GM12878 (cell line): Measurements from ENCODE around the gene TNFAIP8L3. TPM values are rescaled to one million over a fixed set of nuclear protein-coding genes. Genes with fewer than 3 reads are reported as not detected.

Experiments
- ATAC-seq: fragments of 200-7000 bp; cut with Tn5 transposase; 3 replicates; pipeline ENCODE4 v1.9.1; 2020; ENCODE audit warnings: mild to moderate bottlenecking, moderate library complexity
- BruUV-seq: library from RNA; stranded (reverse); fragments of 400-500 nt; replicated peaks from 2 replicates; lab custom pipeline; 2021; lab: Mats Ljungman, UMichigan
- CTCF ChIA-PET: fragments of 300-600 bp; sonication (Branson Sonifier 250); formaldehyde crosslinking; extraction: SDS; loops from one replicate; lab custom pipeline; 2021; ENCODE audit warnings: inconsistent platforms; lab: Yijun Ruan, JAX
- POLR2A ChIA-PET: fragments of 350-600 bp; formaldehyde crosslinking; extraction: SDS; loops from one replicate; lab custom pipeline; 2021; ENCODE audit warnings: inconsistent platforms; lab: Charles Lee
- RAD21 ChIA-PET: fragments of 300-600 bp; sonication (Branson Sonifier 250); formaldehyde crosslinking; loops from one replicate; lab custom pipeline; 2023; ENCODE audit warnings: antibody characterized with exemption; ENCODE audit not compliant: unreplicated experiment; lab: Charles Lee
- SMC1A ChIA-PET: fragments of 300-600 bp; sonication (Branson Sonifier 250); formaldehyde crosslinking; loops from one replicate; lab custom pipeline; 2023; ENCODE audit not compliant: unreplicated experiment, uncharacterized antibody; lab: Charles Lee
- DNase-seq: peaks from one replicate; pipeline ENCODE4 v3.0.0-alpha.2; 2011; ENCODE audit warnings: low read depth, low spot score
- FAIRE-seq: peaks from 3 replicates; lab custom pipeline; 2011; peaks lifted over from hg19 to GRCh38; lab: Jason Lieb, UNC
- H2AFZ ChIP-seq: 2 replicates; pipeline ENCODE4 v1.6.0; 2011; ENCODE audit warnings: low read depth, low read length, control low read depth; ENCODE audit not compliant: control insufficient read depth
- H3K27ac ChIP-seq: 2 replicates; pipeline ENCODE4 v1.5.1; 2011; ENCODE audit warnings: control low read depth; ENCODE audit not compliant: control insufficient read depth, insufficient read depth
- H3K27me3 ChIP-seq, 2 experiments: replicated peaks in 1 of 2; 2 replicates each; pipeline versions ENCODE4 v1.6.0 to v1.6.1; 2011; ENCODE audit warnings: low read length in 1 of 2; ENCODE audit not compliant: control insufficient read depth in 2 of 2, insufficient read depth in 2 of 2
- H3K36me3 ChIP-seq, 2 experiments: 2 replicates each; pipeline ENCODE4 v1.5.1; 2011; ENCODE audit warnings: low read length in 1 of 2; ENCODE audit not compliant: control insufficient read depth in 2 of 2, insufficient read depth in 2 of 2
- H3K4me1 ChIP-seq: 2 replicates; pipeline ENCODE4 v1.6.1; 2011; ENCODE audit warnings: mild to moderate bottlenecking, low read length, moderate library complexity, mixed read lengths; ENCODE audit not compliant: control insufficient read depth, insufficient read depth
- H3K4me2 ChIP-seq: 2 replicates; pipeline ENCODE4 v1.6.0; 2011; ENCODE audit warnings: control low read depth; ENCODE audit not compliant: control insufficient read depth, insufficient read depth
- H3K4me3 ChIP-seq: fragments of 200-600 bp; sonication (generic); 2 replicates; pipeline ENCODE4 v1.5.1; 2016
- H3K79me2 ChIP-seq: 2 replicates; pipeline ENCODE4 v1.6.0; 2011; ENCODE audit warnings: low read length; ENCODE audit not compliant: control insufficient read depth, insufficient read depth
- H3K9ac ChIP-seq: 2 replicates; pipeline ENCODE4 v1.8.0; 2011; ENCODE audit warnings: low read length, control low read depth, mixed read lengths; ENCODE audit not compliant: control insufficient read depth, insufficient read depth
- H3K9me3 ChIP-seq: replicated peaks from 3 replicates; pipeline ENCODE4 v1.5.1; 2011; ENCODE audit warnings: mild to moderate bottlenecking, low read length; ENCODE audit not compliant: control insufficient read depth, insufficient read depth
- H4K20me1 ChIP-seq: 2 replicates; pipeline ENCODE4 v1.6.0; 2011; ENCODE audit not compliant: control insufficient read depth, insufficient read depth
- CBFB ChIP-seq: IDR thresholded peaks from 2 replicates; pipeline ENCODE4 v1.6.1; 2016; ENCODE audit warnings: antibody characterized with exemption, low read depth
- CHD4 ChIP-seq: fragments of 200-600 bp; sonication (generic); IDR thresholded peaks from 2 replicates; pipeline ENCODE4 v1.6.1; 2016; ENCODE audit warnings: mild to moderate bottlenecking
- EP300 ChIP-seq, 2 experiments: fragments of 150-350 bp in 1 of 2; IDR thresholded peaks; 2 replicates each; pipeline ENCODE4 v1.6.1; 2011 to 2012; ENCODE audit warnings: low read depth in 2 of 2, low read length in 2 of 2, borderline replicate concordance in 1 of 2, improper control_type of control experiment in 1 of 2, inconsistent platforms in 1 of 2; ENCODE audit not compliant: control insufficient read depth in 1 of 2
- GABPA ChIP-seq: IDR thresholded peaks from 2 replicates; pipeline ENCODE4 v1.6.1; 2014; ENCODE audit warnings: antibody characterized with exemption, low read depth, mild to moderate bottlenecking, inconsistent platforms
- IRF3 ChIP-seq: fragments of 450-650 bp; IDR thresholded peaks from 2 replicates; pipeline ENCODE4 v1.6.1; 2014; ENCODE audit warnings: mild to moderate bottlenecking
- KAT2A ChIP-seq: conservative IDR thresholded peaks from 2 replicates; pipeline ENCODE4 v1.6.1; 2011; ENCODE audit warnings: low read depth, low read length; ENCODE audit not compliant: control insufficient read depth
- LARP7 ChIP-seq: fragments of 450-650 bp; IDR thresholded peaks from 2 replicates; pipeline ENCODE4 v1.6.1; 2017; ENCODE audit warnings: mild to moderate bottlenecking
- PAX8 ChIP-seq: fragments of 450-650 bp; IDR thresholded peaks from 2 replicates; pipeline ENCODE4 v1.6.1; 2017; ENCODE audit warnings: mild to moderate bottlenecking, moderate library complexity
- POLR2AphosphoS2 ChIP-seq: IDR thresholded peaks from 2 replicates; pipeline ENCODE4 v1.6.1; 2011; ENCODE audit warnings: low read depth, mild to moderate bottlenecking, low read length, improper control_type of control experiment, moderate library complexity
- POLR2AphosphoS5 ChIP-seq: IDR thresholded peaks from 2 replicates; pipeline ENCODE4 v1.6.1; 2011; ENCODE audit warnings: mild to moderate bottlenecking, low read length, inconsistent platforms
- ZBTB33 ChIP-seq: fragments of 450-650 bp; IDR thresholded peaks from 2 replicates; pipeline ENCODE4 v1.6.1; 2017; ENCODE audit warnings: mild to moderate bottlenecking
- ZNF622 ChIP-seq: fragments of 450-650 bp; IDR thresholded peaks from 2 replicates; pipeline ENCODE4 v1.6.1; 2017; ENCODE audit warnings: mild to moderate bottlenecking, inconsistent platforms
- WGBS: methylation state at CpG from one replicate; pipeline ENCODE4 v1.1.6; 2016; ENCODE audit warnings: low lambda C conversion rate; ENCODE audit not compliant: insufficient replicate concordance, insufficient coverage; ENCODE audit errors: missing lambda C conversion rate; 5-methylcytosine and 5-hydroxymethylcytosine counted together
- in situ Hi-C: fragments of 300-500 bp; cut with MboI; formaldehyde crosslinking; loops from 9 replicates; pipeline ENCODE4 v1.14.3; 2018; ENCODE audit warnings: mixed read lengths
- intact Hi-C: fragments of 100-400 bp; cut with micrococcal nuclease; formaldehyde crosslinking; loops from one replicate; pipeline ENCODE4 v1.14.2; 2022; ENCODE audit not compliant: unreplicated experiment
- polyA plus RNA-seq, 11 experiments: library from polyadenylated mRNA; depleted of rRNA in 4 of 11; unstranded in 6 of 11; stranded (reverse) in 5 of 11; fragments of >200 nt; fragmentation: Nextera tagmentation in 4 of 11; fragmentation: Illumina TruSeq in 1 of 11; extraction: Ambion mirVana in 4 of 11; extraction: Trizol in 1 of 11; gene quantifications; 1 replicate in 1 of 11; 2 replicates in 10 of 11; pipeline versions ENCODE4 v1.2.1 to v1.2.3, GENCODE V29; 2011 to 2016; ENCODE audit warnings: inconsistent platforms in 2 of 11, missing spikeins in 2 of 11, low read depth in 1 of 11
- total RNA-seq, 4 experiments: library from RNA; depleted of rRNA in 3 of 4; stranded (reverse); fragments of >200 nt in 3 of 4; fragmentation: Illumina TruSeq in 1 of 4; extraction: Trizol in 1 of 4; gene quantifications; 2 replicates each; pipeline versions ENCODE4 v1.2.1 to v1.2.3, GENCODE V29; 2013 to 2021
- TF ChIP-seq, protein P1 (sequence below): fragments of 450-650 bp; IDR thresholded peaks from 2 replicates; pipeline ENCODE4 v1.6.1; 2017; ENCODE audit warnings: mild to moderate bottlenecking, moderate library complexity
- TF ChIP-seq, protein P2 (sequence below): fragments of 450-650 bp; conservative IDR thresholded peaks from 2 replicates; pipeline ENCODE4 v1.6.1; 2017; ENCODE audit warnings: mild to moderate bottlenecking, moderate library complexity

Gene TNFAIP8L3
- total and polyA plus RNA-seq, 10 of the 15 experiments (the other 5 are each of a cell fraction or from before 2014, with no cell fraction given), result 0.22 TPM; not detected in 9

- no peak for TF ChIP-seq LARP7
- no peak for TF ChIP-seq ZNF622
- TF ChIP-seq, protein P1, sequence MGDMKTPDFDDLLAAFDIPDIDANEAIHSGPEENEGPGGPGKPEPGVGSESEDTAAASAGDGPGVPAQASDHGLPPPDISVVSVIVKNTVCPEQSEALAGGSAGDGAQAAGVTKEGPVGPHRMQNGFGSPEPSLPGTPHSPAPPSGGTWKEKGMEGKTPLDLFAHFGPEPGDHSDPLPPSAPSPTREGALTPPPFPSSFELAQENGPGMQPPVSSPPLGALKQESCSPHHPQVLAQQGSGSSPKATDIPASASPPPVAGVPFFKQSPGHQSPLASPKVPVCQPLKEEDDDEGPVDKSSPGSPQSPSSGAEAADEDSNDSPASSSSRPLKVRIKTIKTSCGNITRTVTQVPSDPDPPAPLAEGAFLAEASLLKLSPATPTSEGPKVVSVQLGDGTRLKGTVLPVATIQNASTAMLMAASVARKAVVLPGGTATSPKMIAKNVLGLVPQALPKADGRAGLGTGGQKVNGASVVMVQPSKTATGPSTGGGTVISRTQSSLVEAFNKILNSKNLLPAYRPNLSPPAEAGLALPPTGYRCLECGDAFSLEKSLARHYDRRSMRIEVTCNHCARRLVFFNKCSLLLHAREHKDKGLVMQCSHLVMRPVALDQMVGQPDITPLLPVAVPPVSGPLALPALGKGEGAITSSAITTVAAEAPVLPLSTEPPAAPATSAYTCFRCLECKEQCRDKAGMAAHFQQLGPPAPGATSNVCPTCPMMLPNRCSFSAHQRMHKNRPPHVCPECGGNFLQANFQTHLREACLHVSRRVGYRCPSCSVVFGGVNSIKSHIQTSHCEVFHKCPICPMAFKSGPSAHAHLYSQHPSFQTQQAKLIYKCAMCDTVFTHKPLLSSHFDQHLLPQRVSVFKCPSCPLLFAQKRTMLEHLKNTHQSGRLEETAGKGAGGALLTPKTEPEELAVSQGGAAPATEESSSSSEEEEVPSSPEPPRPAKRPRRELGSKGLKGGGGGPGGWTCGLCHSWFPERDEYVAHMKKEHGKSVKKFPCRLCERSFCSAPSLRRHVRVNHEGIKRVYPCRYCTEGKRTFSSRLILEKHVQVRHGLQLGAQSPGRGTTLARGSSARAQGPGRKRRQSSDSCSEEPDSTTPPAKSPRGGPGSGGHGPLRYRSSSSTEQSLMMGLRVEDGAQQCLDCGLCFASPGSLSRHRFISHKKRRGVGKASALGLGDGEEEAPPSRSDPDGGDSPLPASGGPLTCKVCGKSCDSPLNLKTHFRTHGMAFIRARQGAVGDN, result no peak
- TF ChIP-seq POLR2AphosphoS5, result no peak
- TF ChIP-seq CHD4, result no peak
- TF ChIP-seq GABPA, result no peak
These were observed 40.2 kb downstream of the TNFAIP8L3 start (continued) for GRCh38 chr15:51054535-51054934.

GRCh38 chr15:51053571-51053970, 41.1 kb downstream of the TNFAIP8L3 start:
- Histone ChIP-seq H3K4me3 (no peak overlapping the region), H3K4me2 (no peak overlapping the region), H3K9ac (no peak overlapping the region), H3K36me3 (no peaks in the 10 kb centered on the region), H3K27me3 (no peaks in the 10 kb centered on the region), H2AFZ (no peak overlapping the region), H3K27ac (no peak overlapping the region), H3K79me2 (no peaks in the 10 kb centered on the region), H3K9me3 (no peaks in the 10 kb centered on the region), H4K20me1 (no peaks in the 10 kb centered on the region), H3K4me1 (peaks cover 8% of the 10 kb centered on the region)
- ChIA-PET SMC1A (interaction anchor here (1.0 kb wide), 1 partner anchor 109 kb away, joined by 3 read pairs; no protein-coding TSS in a partner anchor), POLR2A (no interaction called here), CTCF (interaction anchor here (1.0 to 2.2 kb wide), 3 partner anchors 9 to 110 kb away, joined by 3 to 9 read pairs (median 5); no protein-coding TSS in a partner anchor), RAD21 (interaction anchor here (1.1 kb wide), 1 partner anchor 17 kb away, joined by 3 read pairs; no protein-coding TSS in a partner anchor)
- in situ Hi-C loops, result no loop called here
- 0% methylated on average over 1 of the region's 1 CpG for WGBS
- FAIRE-seq (no peak), DNase-seq (no peak), ATAC-seq (no peak)
- intact Hi-C loops, result no loop called here
- BruUV-seq, result no TSS peak
- no peak for TF ChIP-seq PAX8
- TF ChIP-seq IRF3, result no peak
- no peak for TF ChIP-seq POLR2AphosphoS2
- TF ChIP-seq KAT2A, result no peak
- TF ChIP-seq ZBTB33, result no peak
- TF ChIP-seq, protein P2, sequence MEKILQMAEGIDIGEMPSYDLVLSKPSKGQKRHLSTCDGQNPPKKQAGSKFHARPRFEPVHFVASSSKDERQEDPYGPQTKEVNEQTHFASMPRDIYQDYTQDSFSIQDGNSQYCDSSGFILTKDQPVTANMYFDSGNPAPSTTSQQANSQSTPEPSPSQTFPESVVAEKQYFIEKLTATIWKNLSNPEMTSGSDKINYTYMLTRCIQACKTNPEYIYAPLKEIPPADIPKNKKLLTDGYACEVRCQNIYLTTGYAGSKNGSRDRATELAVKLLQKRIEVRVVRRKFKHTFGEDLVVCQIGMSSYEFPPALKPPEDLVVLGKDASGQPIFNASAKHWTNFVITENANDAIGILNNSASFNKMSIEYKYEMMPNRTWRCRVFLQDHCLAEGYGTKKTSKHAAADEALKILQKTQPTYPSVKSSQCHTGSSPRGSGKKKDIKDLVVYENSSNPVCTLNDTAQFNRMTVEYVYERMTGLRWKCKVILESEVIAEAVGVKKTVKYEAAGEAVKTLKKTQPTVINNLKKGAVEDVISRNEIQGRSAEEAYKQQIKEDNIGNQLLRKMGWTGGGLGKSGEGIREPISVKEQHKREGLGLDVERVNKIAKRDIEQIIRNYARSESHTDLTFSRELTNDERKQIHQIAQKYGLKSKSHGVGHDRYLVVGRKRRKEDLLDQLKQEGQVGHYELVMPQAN, result no peak
- TF ChIP-seq CBFB, result no peak
- no peak for TF ChIP-seq EP300 (IDR thresholded peaks at IDR 0.05; ENCODE audit: borderline replicate concordance in 1 of 2, control insufficient read depth in 1 of 2, low read depth in 2 of 2, low read length in 2 of 2)
